Measurements from ENCODE around the gene HS6ST3. TPM values are rescaled to one million over a fixed set of nuclear protein-coding genes. Genes with fewer than 3 reads are reported as not detected.

HS6ST3 gene
- total and polyA plus RNA-seq, 2 donors (not counting 1 experiment from before 2014, with no cell fraction given): not detected

DNA sequence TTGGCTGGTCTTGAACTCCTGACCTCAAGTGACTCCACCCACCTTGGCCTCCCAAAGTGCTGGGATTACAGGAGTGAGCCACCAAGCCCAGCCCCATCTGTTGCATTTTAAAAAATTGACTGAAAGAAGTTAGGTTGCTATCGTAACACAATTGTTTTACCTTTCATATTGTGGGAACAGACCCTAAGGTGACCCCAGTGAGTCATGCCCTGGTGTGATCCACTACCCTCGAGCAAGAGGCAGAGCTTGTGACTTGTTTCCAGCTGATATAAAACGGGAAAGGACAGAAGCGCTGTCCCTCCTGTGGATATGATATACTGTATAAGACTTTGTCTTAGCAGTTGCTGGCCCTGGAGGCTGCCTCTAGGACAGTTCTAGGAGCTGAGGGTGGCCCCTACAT is 308.6 kb downstream of the HS6ST3 start:
- no peaks in the 10 kb centered on the region for H3K4me1 ChIP-seq (ENCODE audit: control insufficient read depth, extremely low read depth, insufficient read depth, low read length)
- H2AFZ ChIP-seq (ENCODE audit: low read length): no peak overlapping the region
- no peak for DNase-seq (ENCODE audit: low read depth in 2 of 2)
- H3K4me2 ChIP-seq (ENCODE audit: extremely low read depth, insufficient read depth, low read length): no peak overlapping the region
- H3K36me3 ChIP-seq (ENCODE audit: control insufficient read depth, insufficient read depth, low read length): no peaks in the 10 kb centered on the region
- no peaks in the 10 kb centered on the region for H4K20me1 ChIP-seq (ENCODE audit: control insufficient read depth, extremely low read depth, insufficient read depth, low read length)
- H3K9me3 ChIP-seq (ENCODE audit: control insufficient read depth, insufficient read depth, low read depth, low read length): no peaks in the 10 kb centered on the region
- H3K27me3 ChIP-seq (ENCODE audit: control insufficient read depth, insufficient read depth, low read length): no peaks in the 10 kb centered on the region
- H3K9ac ChIP-seq (ENCODE audit: insufficient read depth, low read length): no peak overlapping the region
- H3K27ac ChIP-seq (ENCODE audit: insufficient read depth, low read length): no peak overlapping the region
- TF ChIP-seq EZH2 (IDR thresholded peaks at IDR 0.05; ENCODE audit: low read length, missing control alignments): no peak
- no peak for TF ChIP-seq CTCF (conservative IDR thresholded peaks at IDR 0.05 in 1 of 2, IDR thresholded peaks at IDR 0.05 in 1 of 2; ENCODE audit: low read depth in 1 of 2, low read length in 2 of 2)
- H3K4me3 ChIP-seq (replicated peaks in 1 of 4; ENCODE audit: control extremely low read depth in 1 of 4, insufficient read depth in 1 of 4, low read depth in 3 of 4, low read length in 4 of 4): no peak overlapping the region
- H3K79me2 ChIP-seq (ENCODE audit: control insufficient read depth, insufficient read depth, low read length): no peaks in the 10 kb centered on the region

GRCh38 chr13:96403241-96403640 is 313.3 kb downstream of the HS6ST3 start:
- H3K27me3 ChIP-seq (ENCODE audit: control insufficient read depth, insufficient read depth, low read length): no peaks in the 10 kb centered on the region
- no peak overlapping the region for H3K4me3 ChIP-seq (replicated peaks in 1 of 4; ENCODE audit: control extremely low read depth in 1 of 4, insufficient read depth in 1 of 4, low read depth in 3 of 4, low read length in 4 of 4)
- no peak overlapping the region for H2AFZ ChIP-seq (ENCODE audit: low read length)
- no peaks in the 10 kb centered on the region for H3K79me2 ChIP-seq (ENCODE audit: control insufficient read depth, insufficient read depth, low read length)
- no peak for DNase-seq (ENCODE audit: low read depth in 2 of 2)
- no peaks in the 10 kb centered on the region for H3K4me1 ChIP-seq (ENCODE audit: control insufficient read depth, extremely low read depth, insufficient read depth, low read length)
- no peaks in the 10 kb centered on the region for H4K20me1 ChIP-seq (ENCODE audit: control insufficient read depth, extremely low read depth, insufficient read depth, low read length)
- no peak for TF ChIP-seq CTCF (conservative IDR thresholded peaks at IDR 0.05 in 1 of 2, IDR thresholded peaks at IDR 0.05 in 1 of 2; ENCODE audit: low read depth in 1 of 2, low read length in 2 of 2)
- no peak for TF ChIP-seq EZH2 (IDR thresholded peaks at IDR 0.05; ENCODE audit: low read length, missing control alignments)
- no peak overlapping the region for H3K4me2 ChIP-seq (ENCODE audit: extremely low read depth, insufficient read depth, low read length)
- H3K36me3 ChIP-seq (ENCODE audit: control insufficient read depth, insufficient read depth, low read length): no peaks in the 10 kb centered on the region
- H3K27ac ChIP-seq (ENCODE audit: insufficient read depth, low read length): no peak overlapping the region
- H3K9ac ChIP-seq (ENCODE audit: insufficient read depth, low read length): no peak overlapping the region
- no peaks in the 10 kb centered on the region for H3K9me3 ChIP-seq (ENCODE audit: control insufficient read depth, insufficient read depth, low read depth, low read length)

DNA sequence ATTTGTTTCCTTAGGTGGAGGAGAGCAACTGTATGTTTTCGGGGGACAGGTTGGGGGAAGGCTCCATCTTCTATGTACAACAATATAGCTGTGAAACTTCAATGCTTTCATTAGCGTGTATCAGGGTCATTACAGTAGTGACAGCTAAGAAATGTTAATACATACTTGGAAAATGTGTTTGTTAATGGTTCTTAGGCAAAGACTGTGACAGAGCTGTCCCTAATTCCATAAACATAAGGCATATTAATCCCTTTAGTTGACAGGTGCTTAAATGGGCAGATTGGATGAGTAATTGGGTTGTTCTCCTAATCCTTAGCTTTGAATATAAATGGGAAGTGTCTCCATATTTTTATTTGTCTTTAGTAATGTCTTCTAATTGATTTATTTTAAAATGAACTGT is 313.7 kb downstream of the HS6ST3 start:
- H3K4me3 ChIP-seq (replicated peaks in 1 of 4; ENCODE audit: control extremely low read depth in 1 of 4, insufficient read depth in 1 of 4, low read depth in 3 of 4, low read length in 4 of 4): no peak overlapping the region
- TF ChIP-seq EZH2 (IDR thresholded peaks at IDR 0.05; ENCODE audit: low read length, missing control alignments) (no peak), CTCF (conservative IDR thresholded peaks at IDR 0.05 in 1 of 2, IDR thresholded peaks at IDR 0.05 in 1 of 2; ENCODE audit: low read depth in 1 of 2, low read length in 2 of 2) (no peak)
- no peak overlapping the region for H3K27ac ChIP-seq (ENCODE audit: insufficient read depth, low read length)
- no peak for DNase-seq (ENCODE audit: low read depth in 2 of 2)
- H4K20me1 ChIP-seq (ENCODE audit: control insufficient read depth, extremely low read depth, insufficient read depth, low read length): no peaks in the 10 kb centered on the region
- no peaks in the 10 kb centered on the region for H3K27me3 ChIP-seq (ENCODE audit: control insufficient read depth, insufficient read depth, low read length)
- H3K9ac ChIP-seq (ENCODE audit: insufficient read depth, low read length): no peak overlapping the region
- H2AFZ ChIP-seq (ENCODE audit: low read length): no peak overlapping the region
- no peaks in the 10 kb centered on the region for H3K9me3 ChIP-seq (ENCODE audit: control insufficient read depth, insufficient read depth, low read depth, low read length)
- no peaks in the 10 kb centered on the region for H3K4me1 ChIP-seq (ENCODE audit: control insufficient read depth, extremely low read depth, insufficient read depth, low read length)
- H3K79me2 ChIP-seq (ENCODE audit: control insufficient read depth, insufficient read depth, low read length): no peaks in the 10 kb centered on the region
- H3K4me2 ChIP-seq (ENCODE audit: extremely low read depth, insufficient read depth, low read length): no peak overlapping the region
- no peaks in the 10 kb centered on the region for H3K36me3 ChIP-seq (ENCODE audit: control insufficient read depth, insufficient read depth, low read length)
